ENCODE results near the gene BRAF.
"Not testable (repeated sequence)": the region's sequence is repeated elsewhere in the genome, so short reads cannot be mapped to it uniquely, and the experiment has no call there.

Gene BRAF

DNA sequence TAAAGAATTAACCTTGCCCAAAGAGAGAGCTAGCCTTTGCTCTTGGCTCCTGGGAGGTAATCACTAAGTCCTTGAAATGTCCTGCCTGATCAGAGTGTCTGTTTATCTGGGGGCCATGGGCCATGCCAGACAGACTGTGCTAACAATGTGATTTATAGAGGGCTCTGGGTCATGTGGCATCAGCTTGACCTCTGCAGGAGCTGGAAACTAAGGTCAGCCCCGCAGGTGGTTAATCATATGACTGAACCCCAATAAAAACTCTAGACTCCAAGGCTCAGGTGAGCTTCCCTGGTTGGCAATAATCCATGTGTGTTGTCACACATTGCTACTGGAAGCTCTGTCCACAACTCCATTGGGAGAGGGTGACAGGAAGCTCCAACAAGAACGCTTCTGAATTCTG lies 180.7 kb downstream of the BRAF start:
- Histone ChIP-seq H3K4me3 (ENCODE audit: low read depth, low read length) (no peak overlapping the region), H3K4me1 (ENCODE audit: control insufficient read depth, insufficient read depth, low read length) (no peaks in the 10 kb centered on the region), H3K27ac (ENCODE audit: extremely low read depth, low read depth, low read length) (no peak overlapping the region), H3K36me3 (ENCODE audit: control insufficient read depth in 2 of 2, insufficient read depth in 1 of 2, low read length in 2 of 2) (peaks cover 0 to 33% of the 10 kb centered on the region in 2 experiments; a peak in 1 of 3 replicates), H3K9me3 (ENCODE audit: control insufficient read depth, insufficient read depth, low read depth, low read length) (no peaks in the 10 kb centered on the region)
- TF ChIP-seq ZNF23 (tag by site-specific recombination; IDR thresholded peaks at IDR 0.05; ENCODE audit: borderline replicate concordance) (no peak), ZNF214 (tag by site-specific recombination; IDR thresholded peaks at IDR 0.05; ENCODE audit: borderline replicate concordance) (no peak), ZNF426 (tag by site-specific recombination; IDR thresholded peaks at IDR 0.05) (no peak), ZNF133 (tag by site-specific recombination; IDR thresholded peaks at IDR 0.05) (no peak), ZNF24 (tag by site-specific recombination; IDR thresholded peaks at IDR 0.05) (no peak), ZNF747 (tag by site-specific recombination; IDR thresholded peaks at IDR 0.05) (no peak), SP3 (tag by site-specific recombination; IDR thresholded peaks at IDR 0.05) (no peak), ZNF132 (tag by site-specific recombination; IDR thresholded peaks at IDR 0.05; ENCODE audit: borderline replicate concordance) (no peak), ZBTB1 (tag by site-specific recombination; IDR thresholded peaks at IDR 0.05) (no peak)
- TF ChIP-seq, protein P1, sequence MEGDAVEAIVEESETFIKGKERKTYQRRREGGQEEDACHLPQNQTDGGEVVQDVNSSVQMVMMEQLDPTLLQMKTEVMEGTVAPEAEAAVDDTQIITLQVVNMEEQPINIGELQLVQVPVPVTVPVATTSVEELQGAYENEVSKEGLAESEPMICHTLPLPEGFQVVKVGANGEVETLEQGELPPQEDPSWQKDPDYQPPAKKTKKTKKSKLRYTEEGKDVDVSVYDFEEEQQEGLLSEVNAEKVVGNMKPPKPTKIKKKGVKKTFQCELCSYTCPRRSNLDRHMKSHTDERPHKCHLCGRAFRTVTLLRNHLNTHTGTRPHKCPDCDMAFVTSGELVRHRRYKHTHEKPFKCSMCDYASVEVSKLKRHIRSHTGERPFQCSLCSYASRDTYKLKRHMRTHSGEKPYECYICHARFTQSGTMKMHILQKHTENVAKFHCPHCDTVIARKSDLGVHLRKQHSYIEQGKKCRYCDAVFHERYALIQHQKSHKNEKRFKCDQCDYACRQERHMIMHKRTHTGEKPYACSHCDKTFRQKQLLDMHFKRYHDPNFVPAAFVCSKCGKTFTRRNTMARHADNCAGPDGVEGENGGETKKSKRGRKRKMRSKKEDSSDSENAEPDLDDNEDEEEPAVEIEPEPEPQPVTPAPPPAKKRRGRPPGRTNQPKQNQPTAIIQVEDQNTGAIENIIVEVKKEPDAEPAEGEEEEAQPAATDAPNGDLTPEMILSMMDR (tag by site-specific recombination; IDR thresholded peaks at IDR 0.05): no peak
- TF ChIP-seq, protein P2, sequence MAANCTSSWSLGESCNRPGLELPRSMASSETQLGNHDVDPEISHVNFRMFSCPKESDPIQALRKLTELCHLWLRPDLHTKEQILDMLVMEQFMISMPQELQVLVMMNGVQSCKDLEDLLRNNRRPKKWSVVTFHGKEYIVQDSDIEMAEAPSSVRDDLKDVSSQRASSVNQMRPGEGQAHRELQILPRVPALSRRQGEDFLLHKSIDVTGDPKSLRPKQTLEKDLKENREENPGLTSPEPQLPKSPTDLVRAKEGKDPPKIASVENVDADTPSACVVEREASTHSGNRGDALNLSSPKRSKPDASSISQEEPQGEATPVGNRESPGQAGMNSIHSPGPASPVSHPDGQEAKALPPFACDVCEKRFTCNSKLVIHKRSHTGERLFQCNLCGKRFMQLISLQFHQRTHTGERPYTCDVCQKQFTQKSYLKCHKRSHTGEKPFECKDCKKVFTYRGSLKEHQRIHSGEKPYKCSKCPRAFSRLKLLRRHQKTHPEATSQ (tag by site-specific recombination; IDR thresholded peaks at IDR 0.05): no peak
- TF ChIP-seq, protein P3, sequence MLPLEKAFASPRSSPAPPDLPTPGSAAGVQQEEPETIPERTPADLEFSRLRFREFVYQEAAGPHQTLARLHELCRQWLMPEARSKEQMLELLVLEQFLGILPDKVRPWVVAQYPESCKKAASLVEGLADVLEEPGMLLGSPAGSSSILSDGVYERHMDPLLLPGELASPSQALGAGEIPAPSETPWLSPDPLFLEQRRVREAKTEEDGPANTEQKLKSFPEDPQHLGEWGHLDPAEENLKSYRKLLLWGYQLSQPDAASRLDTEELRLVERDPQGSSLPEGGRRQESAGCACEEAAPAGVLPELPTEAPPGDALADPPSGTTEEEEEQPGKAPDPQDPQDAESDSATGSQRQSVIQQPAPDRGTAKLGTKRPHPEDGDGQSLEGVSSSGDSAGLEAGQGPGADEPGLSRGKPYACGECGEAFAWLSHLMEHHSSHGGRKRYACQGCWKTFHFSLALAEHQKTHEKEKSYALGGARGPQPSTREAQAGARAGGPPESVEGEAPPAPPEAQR (tag by site-specific recombination; IDR thresholded peaks at IDR 0.05): no peak
- TF ChIP-seq, protein P4, sequence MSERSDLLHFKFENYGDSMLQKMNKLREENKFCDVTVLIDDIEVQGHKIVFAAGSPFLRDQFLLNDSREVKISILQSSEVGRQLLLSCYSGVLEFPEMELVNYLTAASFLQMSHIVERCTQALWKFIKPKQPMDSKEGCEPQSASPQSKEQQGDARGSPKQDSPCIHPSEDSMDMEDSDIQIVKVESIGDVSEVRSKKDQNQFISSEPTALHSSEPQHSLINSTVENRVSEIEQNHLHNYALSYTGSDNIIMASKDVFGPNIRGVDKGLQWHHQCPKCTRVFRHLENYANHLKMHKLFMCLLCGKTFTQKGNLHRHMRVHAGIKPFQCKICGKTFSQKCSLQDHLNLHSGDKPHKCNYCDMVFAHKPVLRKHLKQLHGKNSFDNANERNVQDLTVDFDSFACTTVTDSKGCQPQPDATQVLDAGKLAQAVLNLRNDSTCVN (tag by site-specific recombination; optimal IDR thresholded peaks at IDR 0.05): no peak
- TF ChIP-seq, protein P5, sequence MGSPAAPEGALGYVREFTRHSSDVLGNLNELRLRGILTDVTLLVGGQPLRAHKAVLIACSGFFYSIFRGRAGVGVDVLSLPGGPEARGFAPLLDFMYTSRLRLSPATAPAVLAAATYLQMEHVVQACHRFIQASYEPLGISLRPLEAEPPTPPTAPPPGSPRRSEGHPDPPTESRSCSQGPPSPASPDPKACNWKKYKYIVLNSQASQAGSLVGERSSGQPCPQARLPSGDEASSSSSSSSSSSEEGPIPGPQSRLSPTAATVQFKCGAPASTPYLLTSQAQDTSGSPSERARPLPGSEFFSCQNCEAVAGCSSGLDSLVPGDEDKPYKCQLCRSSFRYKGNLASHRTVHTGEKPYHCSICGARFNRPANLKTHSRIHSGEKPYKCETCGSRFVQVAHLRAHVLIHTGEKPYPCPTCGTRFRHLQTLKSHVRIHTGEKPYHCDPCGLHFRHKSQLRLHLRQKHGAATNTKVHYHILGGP (tag by site-specific recombination; IDR thresholded peaks at IDR 0.05): no peak
- ChIA-PET CTCF (no interaction called here), POLR2A (no interaction called here)

DNA sequence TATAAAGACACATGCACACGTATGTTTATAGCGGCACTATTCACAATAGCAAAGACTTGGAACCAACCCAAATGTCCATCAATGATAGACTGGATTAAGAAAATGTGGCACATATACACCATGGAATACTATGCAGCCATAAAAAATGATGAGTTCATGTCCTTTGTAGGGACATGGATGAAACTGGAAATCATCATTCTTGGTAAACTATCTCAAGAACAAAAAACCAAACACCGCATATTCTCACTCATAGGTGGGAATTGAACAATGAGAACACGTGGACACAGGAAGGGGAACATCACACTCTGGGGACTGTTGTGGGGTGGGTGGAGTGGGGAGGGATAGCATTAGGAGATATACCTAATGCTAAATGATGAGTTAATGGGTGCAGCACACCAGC lies 181.5 kb downstream of the BRAF start:
- CTCF ChIA-PET, POLR2A ChIA-PET: not testable (repeated sequence)
- peaks cover 6 to 33% of the 10 kb centered on the region in 2 experiments; a peak in 2 of 3 replicates for H3K36me3 ChIP-seq (ENCODE audit: control insufficient read depth in 2 of 2, insufficient read depth in 1 of 2, low read length in 2 of 2)

DNA sequence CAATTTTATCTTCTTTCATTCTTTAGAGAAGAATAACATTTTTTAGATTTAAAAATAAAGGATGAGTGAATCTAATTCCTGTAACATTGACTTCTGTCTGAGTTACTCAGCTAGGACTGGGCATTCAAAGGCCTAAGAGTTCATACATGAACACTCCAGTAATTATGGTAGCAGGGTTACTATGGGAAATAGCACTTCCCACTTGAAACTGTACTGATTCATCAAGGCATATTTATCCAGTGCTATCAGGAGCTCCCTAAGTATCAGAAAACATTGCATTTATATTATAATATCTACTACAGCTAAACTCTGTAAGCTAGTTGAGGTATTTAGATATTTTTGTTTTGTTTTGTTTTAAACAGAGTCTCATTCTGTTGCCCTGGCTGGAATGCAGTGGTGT lies 186.4 kb downstream of the BRAF start:
- ChIA-PET CTCF (interaction anchor here (0.6 to 1.6 kb wide), 2 partner anchors 14 kb away, joined by 4 read pairs; no protein-coding TSS in a partner anchor), POLR2A (no interaction called here)
- TF ChIP-seq ZNF133 (tag by site-specific recombination; IDR thresholded peaks at IDR 0.05): no peak
- no peak for TF ChIP-seq ZNF473 (tag by site-specific recombination; IDR thresholded peaks at IDR 0.05)

More for the DNA sequence above, 181.5 kb downstream of the BRAF start:
- H3K27ac ChIP-seq (ENCODE audit: extremely low read depth, low read depth, low read length); H3K9me3 ChIP-seq (ENCODE audit: control insufficient read depth, insufficient read depth, low read depth, low read length); H3K4me3 ChIP-seq (ENCODE audit: low read depth, low read length); H3K4me1 ChIP-seq (ENCODE audit: control insufficient read depth, insufficient read depth, low read length): not testable (repeated sequence)
- TF ChIP-seq ZNF146 (tag by site-specific recombination; IDR thresholded peaks at IDR 0.05): peak; percentile 92

More for the DNA sequence above, 186.4 kb downstream of the BRAF start:
- Histone ChIP-seq H3K4me1 (ENCODE audit: control insufficient read depth, insufficient read depth, low read length) (no peaks in the 10 kb centered on the region), H3K4me3 (ENCODE audit: low read depth, low read length) (no peak overlapping the region), H3K9me3 (ENCODE audit: control insufficient read depth, insufficient read depth, low read depth, low read length) (no peaks in the 10 kb centered on the region), H3K27ac (ENCODE audit: extremely low read depth, low read depth, low read length) (no peak overlapping the region), H3K36me3 (ENCODE audit: control insufficient read depth in 2 of 2, insufficient read depth in 1 of 2, low read length in 2 of 2) (peaks cover 7 to 19% of the 10 kb centered on the region in 2 experiments; a peak in 2 of 3 replicates)

Measured in HEK293 (cell line).